ENCODE measurements around the gene CENPX. TPM values are rescaled to one million over a fixed set of nuclear protein-coding genes. Genes with fewer than 3 reads are reported as not detected.

The CENPX gene
- total RNA-seq, 1 donor from 2014 or later, result 26.3 TPM

DNA sequence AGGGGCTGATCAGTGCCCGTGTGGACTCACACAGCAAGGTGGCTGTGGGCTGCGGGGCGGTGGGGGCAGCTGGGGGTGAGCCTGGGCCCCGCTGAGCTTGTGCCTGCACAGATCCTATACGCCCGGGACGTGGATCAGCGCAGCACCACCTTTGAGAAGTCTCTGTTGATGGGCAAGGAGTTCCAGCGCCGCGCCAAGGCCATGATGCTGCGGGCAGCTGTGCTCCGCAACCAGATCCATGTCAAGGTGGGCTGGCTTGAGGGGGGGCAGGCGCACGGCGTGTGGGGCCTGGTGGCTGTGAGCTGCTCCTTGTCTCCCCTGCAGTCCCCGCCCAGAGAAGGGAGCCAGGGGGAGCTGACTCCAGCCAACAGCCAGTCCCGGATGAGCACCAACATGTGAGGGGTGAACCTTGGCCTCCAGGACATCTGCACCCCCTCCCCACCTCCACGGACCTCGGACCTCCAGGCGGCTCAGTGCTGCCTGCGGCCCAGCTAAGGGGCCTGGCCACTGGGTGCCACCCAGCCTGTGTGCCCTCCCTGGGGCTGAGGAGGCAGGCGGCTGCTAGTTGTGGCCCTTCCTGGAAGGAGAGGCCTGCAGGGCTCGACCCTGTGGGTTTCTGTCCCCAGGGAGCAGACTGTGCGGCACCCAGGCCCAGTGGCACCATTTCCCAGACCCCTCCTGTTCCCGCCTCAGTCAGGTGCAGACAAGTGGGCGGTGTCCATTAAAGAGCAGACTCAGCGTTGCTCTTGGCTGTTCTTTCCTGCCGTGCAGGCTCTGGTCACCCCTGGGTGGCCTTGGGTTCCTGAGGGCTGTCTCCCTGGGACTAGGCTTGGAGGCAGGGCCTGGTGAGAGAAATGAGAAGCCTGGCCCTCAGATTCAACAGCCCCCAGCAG, 34.3 kb upstream of the CENPX start:
- intact Hi-C loops (cut with micrococcal nuclease), result no loop called here
- TF ChIP-seq CTCF (IDR thresholded peaks at IDR 0.05; ENCODE audit: borderline replicate concordance), result no peak
- no peaks in the 10 kb centered on the region for H3K9me3 ChIP-seq (replicated peaks)
- H3K36me3 ChIP-seq, result peaks cover 83% of the 10 kb centered on the region
- no peak for DNase-seq
- no peaks in the 10 kb centered on the region for H3K27me3 ChIP-seq (ENCODE audit: low read depth)
- peaks cover 23% of the 10 kb centered on the region for H3K4me1 ChIP-seq
- no peak overlapping the region for H3K27ac ChIP-seq (replicated peaks)
- H3K4me3 ChIP-seq, result no peak overlapping the region

DNA sequence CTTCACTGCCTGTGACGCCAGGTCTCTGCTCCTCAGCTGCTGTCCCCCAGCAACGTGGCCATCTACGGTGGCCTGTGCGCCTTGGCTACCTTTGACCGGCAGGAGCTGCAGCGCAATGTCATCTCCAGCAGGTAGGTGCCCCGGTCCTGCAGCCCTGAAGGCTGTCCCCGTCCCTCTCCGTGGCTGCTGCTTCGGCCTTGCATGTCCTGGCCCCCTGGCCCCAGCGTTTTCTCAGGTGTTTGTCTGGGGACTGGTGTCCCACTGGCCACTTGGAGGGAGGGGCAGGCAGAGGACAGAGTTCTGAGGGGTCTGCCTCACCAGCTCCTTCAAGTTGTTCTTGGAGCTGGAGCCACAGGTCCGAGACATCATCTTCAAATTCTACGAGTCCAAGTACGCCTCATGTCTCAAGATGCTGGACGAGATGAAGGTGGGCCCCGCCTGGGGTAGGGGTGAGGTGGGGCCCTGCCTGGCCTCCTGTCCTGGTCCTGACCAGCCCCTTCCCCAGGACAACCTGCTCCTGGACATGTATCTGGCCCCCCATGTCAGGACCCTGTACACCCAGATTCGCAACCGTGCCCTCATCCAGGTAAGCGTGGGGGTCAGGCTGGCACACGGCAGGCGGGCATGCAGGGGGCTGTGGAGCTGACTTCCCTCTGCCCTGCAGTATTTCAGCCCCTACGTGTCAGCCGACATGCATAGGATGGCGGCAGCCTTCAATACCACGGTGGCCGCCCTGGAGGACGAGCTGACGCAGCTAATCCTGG, 33.5 kb upstream of the CENPX start:
- Histone ChIP-seq H3K9me3 (replicated peaks) (no peaks in the 10 kb centered on the region), H3K4me1 (peaks cover 24% of the 10 kb centered on the region), H3K4me3 (no peak overlapping the region), H3K27ac (replicated peaks) (no peak overlapping the region), H3K36me3 (peaks cover 76% of the 10 kb centered on the region), H3K27me3 (ENCODE audit: low read depth) (no peaks in the 10 kb centered on the region)
- intact Hi-C loops (cut with micrococcal nuclease), result no loop called here
- no peak for TF ChIP-seq CTCF (IDR thresholded peaks at IDR 0.05; ENCODE audit: borderline replicate concordance)
- DNase-seq, result no peak

DNA sequence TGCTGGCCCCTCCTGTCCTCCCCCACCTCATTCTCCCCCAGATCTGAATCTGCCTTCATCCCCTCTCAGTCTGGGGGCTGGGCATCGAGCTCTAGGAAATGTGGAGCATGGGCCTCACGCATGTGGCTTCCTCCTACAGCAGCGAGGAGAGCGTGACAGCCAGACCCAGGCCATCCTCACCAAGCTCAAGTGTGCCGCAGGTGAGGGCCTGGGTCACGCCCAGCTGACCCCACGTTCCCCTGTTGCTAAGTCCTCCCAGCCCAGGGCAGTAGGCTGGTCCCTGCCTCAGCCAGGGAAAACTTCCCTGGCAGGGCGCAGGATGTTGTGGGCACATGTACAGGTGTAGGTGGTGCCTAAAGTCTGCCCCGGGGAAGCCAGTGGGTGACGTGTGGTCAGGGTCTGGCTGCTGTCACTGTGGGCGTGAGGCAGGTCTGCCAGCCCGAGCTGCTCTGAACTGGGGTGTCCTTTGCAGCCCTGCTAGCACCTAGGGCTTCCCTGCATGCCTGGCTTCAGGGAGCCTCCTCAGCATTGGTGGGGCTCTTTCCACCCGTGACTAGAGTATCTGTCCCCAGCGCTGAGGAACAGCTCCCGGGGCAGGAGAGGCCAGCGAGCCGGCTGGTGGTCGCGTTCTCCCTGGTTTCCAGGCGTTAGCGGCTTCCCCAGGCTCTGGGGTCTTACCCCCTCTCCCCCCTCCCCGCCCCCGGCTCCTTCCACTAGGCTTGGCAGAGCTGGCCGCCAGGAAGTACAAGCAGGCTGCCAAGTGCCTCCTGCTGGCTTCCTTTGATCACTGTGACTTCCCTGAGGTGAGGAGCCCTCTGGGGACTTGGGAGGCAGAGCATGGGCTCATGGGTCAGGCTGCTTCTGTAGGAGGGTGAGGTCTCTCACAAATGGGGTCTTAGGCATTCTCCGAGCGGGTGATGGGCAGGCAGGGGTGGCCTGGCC, 32.6 kb upstream of the CENPX start:
- Histone ChIP-seq H3K27ac (replicated peaks) (no peak overlapping the region), H3K36me3 (peaks cover 69% of the 10 kb centered on the region), H3K4me3 (no peak overlapping the region), H3K9me3 (replicated peaks) (no peaks in the 10 kb centered on the region), H3K4me1 (peaks cover 33% of the 10 kb centered on the region), H3K27me3 (ENCODE audit: low read depth) (no peaks in the 10 kb centered on the region)
- no peak for DNase-seq
- intact Hi-C loops (cut with micrococcal nuclease), result no loop called here
- TF ChIP-seq CTCF (IDR thresholded peaks at IDR 0.05; ENCODE audit: borderline replicate concordance), result no peak

DNA sequence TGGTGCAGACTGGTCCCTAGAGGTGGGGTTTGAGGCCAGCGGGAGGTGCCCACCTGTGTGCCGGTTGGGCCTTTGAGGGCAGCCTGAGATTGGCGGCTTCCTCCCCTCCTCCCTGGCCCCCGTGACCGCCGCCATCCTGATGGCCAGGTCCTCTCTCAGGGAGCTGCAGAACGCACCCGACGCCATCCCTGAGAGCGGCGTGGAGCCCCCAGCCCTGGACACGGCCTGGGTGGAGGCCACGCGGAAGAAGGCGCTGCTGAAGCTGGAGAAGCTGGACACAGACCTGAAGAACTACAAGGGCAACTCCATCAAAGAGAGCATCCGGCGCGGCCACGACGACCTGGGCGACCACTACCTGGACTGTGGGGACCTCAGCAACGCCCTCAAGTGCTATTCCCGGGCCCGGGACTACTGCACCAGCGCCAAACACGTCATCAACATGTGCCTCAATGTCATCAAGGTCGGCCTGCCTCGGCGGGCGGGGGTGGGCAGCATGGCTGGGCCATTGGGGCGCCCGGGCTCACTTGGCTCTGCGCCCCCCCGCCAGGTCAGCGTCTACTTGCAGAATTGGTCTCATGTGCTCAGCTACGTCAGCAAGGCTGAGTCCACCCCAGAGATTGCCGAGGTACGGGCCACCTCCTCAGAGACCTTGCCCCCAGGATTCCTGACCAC, 31.8 kb upstream of the CENPX start:
- Histone ChIP-seq H3K27ac (replicated peaks) (no peak overlapping the region), H3K27me3 (ENCODE audit: low read depth) (no peaks in the 10 kb centered on the region), H3K9me3 (replicated peaks) (no peaks in the 10 kb centered on the region), H3K4me3 (no peak overlapping the region), H3K36me3 (peaks cover 69% of the 10 kb centered on the region), H3K4me1 (peaks cover 41% of the 10 kb centered on the region)
- intact Hi-C loops (cut with micrococcal nuclease), result no loop called here
- no peak for DNase-seq
- no peak for TF ChIP-seq CTCF (IDR thresholded peaks at IDR 0.05; ENCODE audit: borderline replicate concordance)

Data from left ventricle myocardium inferior (tissue), 1 donor.